Skeletal muscle tissue (tissue), 4 donors: ENCODE data around the gene ACOT8. TPM values are rescaled to one million over a fixed set of nuclear protein-coding genes. Genes with fewer than 3 reads are reported as not detected.
"Not testable (repeated sequence)": the region's sequence is repeated elsewhere in the genome, so short reads cannot be mapped to it uniquely, and the experiment has no call there.

ENCODE experiments used
- H3K27ac ChIP-seq: one replicate; pipeline ENCODE4 v1.7.0; 2013; ENCODE audit warnings: mild to moderate bottlenecking, low read depth, low read length, inconsistent platforms
- H3K27me3 ChIP-seq, 3 donors: one replicate each; pipeline ENCODE4 v1.7.0; 2013; ENCODE audit warnings: low read length in 3 of 3; ENCODE audit not compliant: control insufficient read depth in 3 of 3, insufficient read depth in 3 of 3
- H3K36me3 ChIP-seq, 3 donors: one replicate each; pipeline ENCODE4 v1.7.0; 2013; ENCODE audit warnings: low read length in 3 of 3; ENCODE audit not compliant: control insufficient read depth in 3 of 3, insufficient read depth in 3 of 3
- H3K4me1 ChIP-seq, 3 donors: one replicate each; pipeline ENCODE4 v1.7.0; 2013; ENCODE audit warnings: low read length in 3 of 3, mild to moderate bottlenecking in 3 of 3; ENCODE audit not compliant: control insufficient read depth in 3 of 3, insufficient read depth in 3 of 3
- H3K4me3 ChIP-seq, 3 donors: one replicate each; pipeline ENCODE4 v1.7.0; 2013; ENCODE audit warnings: low read length in 3 of 3
- H3K9ac ChIP-seq, 3 donors: one replicate each; pipeline ENCODE4 v1.7.0; 2013; ENCODE audit warnings: low read length in 3 of 3, mild to moderate bottlenecking in 3 of 3, moderate library complexity in 2 of 3, low read depth in 1 of 3
- H3K9me3 ChIP-seq, 3 donors: one replicate each; pipeline ENCODE4 v1.7.0; 2013; ENCODE audit warnings: low read length in 3 of 3; ENCODE audit not compliant: control insufficient read depth in 3 of 3
- total RNA-seq: library from RNA; depleted of rRNA; stranded (reverse); fragments of >200 nt; gene quantifications from one replicate; pipeline ENCODE4 v1.2.3, GENCODE V29; 2014
- donor health status: Osteomylitis.

The ACOT8 gene
- 27.1 TPM for total RNA-seq

DNA sequence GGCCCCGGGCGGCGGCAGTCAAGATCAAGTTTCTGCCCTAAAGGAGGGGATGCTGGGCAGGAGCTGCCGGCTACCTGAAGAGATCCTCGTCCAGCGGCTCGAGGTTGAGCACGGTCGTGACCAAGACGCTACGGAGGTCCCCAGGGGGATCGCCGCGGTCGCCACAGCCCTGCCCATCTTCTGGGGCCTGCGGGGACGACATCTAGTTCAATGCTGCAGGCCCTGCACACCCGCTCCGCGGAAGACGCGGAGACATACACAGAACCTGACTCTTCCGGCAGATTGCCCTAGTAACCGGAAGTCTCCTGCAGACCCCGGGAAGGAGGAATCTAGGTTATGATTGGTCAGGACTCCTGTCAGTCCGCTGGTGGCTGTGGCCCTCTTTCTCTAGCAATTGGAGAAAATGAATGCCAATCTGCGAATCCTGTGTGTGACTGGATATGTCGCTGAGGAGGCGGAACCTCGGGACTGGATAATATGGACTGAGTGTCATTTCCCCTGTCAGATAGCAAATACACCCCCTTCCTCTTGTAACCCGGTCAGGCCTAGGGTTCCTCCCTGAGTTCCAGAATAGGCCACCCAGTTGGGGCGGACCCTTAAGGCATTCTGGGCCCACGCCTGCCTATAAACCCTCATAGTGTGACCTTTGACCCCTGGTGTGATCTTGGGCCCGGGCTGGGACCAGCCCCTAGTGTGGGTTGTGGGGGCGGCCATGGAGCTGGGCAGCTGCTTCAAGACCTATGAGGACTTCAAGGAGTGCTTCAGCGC lies at the start of gene ACOT8, which contains the start of gene ZSWIM3:
TSS of gene ACOT8 (minus strand) at position 279 of the 768 bp plus-strand sequence. CDS start at position 202, 77 bp downstream.
TSS of gene ZSWIM3 (plus strand) at position 501 of the 768 bp plus-strand sequence. CDS start at position 713, 212 bp downstream.
- no peaks in the 10 kb centered on the region for H3K9me3 ChIP-seq

DNA sequence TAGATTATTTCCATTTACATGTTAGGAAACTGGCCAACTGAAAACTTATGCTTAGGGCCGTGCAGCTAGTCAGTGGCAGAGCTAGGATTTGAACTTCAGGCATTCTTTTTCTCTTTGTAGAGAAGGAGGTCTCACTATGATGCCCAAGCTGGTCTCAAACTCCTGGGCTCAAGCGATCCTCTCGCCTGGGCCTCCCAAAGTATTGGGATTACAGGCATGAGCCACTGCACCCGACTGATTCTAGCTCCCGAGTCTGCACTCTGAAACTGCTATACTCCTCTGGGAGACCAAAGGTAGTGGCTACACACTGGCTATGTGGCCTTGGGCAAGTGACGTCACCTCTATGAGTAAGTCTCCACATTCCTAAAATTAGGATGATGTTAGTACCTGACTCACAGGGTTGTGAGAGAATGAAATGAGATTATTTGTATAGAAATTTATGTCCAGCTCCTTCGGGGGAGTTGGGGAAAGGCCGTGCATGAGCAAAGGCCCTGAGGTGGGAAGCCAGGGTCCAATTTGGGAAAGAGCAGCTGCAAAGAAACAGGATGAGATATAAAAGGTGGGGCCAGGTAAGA lies 48.4 kb upstream of the ACOT8 start:
- no peaks in the 10 kb centered on the region for H3K27me3 ChIP-seq
- H3K9ac ChIP-seq: no peak overlapping the region
- H3K36me3 ChIP-seq: peaks cover 0 to 7% (median 3%) of the 10 kb centered on the region in 3 donors
- H3K27ac ChIP-seq: no peak overlapping the region
- H3K4me3 ChIP-seq: no peak overlapping the region
- H3K4me1 ChIP-seq: peaks cover 0 to 2% (median 0%) of the 10 kb centered on the region in 3 donors
- H3K9me3 ChIP-seq: no peaks in the 10 kb centered on the region

More for the DNA sequence above, at the start of gene ACOT8, which contains the start of gene ZSWIM3:
- Histone ChIP-seq H3K27me3 (no peaks in the 10 kb centered on the region), H3K4me1 (peaks cover 27 to 36% (median 28%) of the 10 kb centered on the region in 3 donors), H3K36me3 (peaks cover 6 to 17% (median 8%) of the 10 kb centered on the region in 3 donors), H3K27ac (peak within 1 kb of the TSS; percentile 89), H3K4me3 (peak within 1 kb of the TSS; percentile 94 to 95 (median 95)), H3K9ac (peak within 1 kb of the TSS; percentile 83 to 96 (median 92))

DNA sequence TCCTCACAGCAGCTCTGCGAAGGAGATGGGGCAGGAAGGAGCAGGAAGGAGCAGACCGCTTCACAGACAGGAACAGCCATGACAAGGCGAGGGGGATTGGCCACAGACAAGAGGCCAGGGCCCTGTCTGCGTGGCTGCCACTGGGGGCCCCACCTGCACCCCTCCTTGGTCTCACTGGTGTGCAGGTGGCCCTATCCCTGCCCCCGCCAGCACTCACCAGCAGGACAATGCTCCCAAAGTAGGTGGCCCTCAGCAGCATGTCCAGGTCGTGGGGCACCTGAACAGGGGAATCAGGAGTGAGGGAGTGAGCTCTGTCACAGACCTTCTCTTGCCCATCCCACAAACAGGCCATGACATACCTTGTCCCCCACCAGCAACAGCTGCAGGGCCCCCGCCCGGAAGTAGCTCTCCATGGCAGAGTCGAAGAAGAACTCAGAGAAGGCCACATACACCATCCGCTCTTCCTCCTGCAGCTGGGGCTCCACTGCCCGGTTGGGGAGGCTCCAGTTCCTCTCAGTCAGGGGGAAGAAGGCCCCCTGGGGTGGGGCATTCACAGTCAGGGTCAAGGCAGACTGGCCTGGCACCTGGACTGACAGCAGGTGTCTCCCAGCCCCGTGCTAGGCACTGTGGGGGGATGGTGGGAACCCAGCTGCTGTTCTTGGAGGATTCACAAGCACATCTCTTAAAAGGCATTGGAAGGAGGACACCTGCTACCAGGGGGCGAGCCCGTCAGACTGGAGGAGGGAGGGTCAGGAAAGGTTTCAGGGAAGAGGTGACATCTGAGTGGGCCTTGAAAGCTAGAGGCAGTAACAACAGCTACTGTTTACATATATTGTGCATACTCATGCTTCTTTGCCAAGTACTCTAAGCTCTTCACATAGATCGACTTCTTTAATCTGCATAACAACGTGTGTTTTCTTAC lies 47.7 kb upstream of the ACOT8 start:
- no peaks in the 10 kb centered on the region for H3K27me3 ChIP-seq
- no peaks in the 10 kb centered on the region for H3K9me3 ChIP-seq
- no peak overlapping the region for H3K4me3 ChIP-seq
- no peak overlapping the region for H3K9ac ChIP-seq
- H3K4me1 ChIP-seq: peaks cover 0 to 2% (median 0%) of the 10 kb centered on the region in 3 donors
- peaks cover 0 to 7% (median 3%) of the 10 kb centered on the region in 3 donors for H3K36me3 ChIP-seq
- H3K27ac ChIP-seq: no peak overlapping the region

DNA sequence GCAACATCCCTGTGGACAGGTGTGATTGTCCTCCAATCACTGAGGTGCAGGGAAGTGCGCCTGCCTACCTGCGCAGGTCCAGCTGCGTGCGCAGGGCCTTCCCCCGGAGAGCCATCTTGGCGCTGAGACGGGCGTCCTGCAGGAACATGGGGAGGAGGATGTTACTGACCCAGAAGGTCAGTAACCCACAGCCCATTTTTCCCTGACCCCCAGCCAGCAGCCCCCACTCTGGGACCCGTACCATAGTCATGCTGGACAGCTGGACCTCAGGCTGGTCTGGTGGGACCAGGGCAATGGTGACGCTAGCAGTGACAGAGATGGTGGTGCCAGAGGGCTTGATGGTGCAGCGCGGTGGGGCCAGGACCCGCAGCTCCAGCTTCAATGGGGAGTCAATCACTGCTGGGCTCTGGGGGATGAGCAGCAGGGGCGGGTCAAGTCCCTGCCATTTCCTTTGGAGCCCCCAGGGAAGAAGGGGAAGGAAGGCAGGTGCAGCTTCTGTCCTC lies 45.1 kb upstream of the ACOT8 start:
- H3K27me3 ChIP-seq: no peaks in the 10 kb centered on the region
- H3K4me3 ChIP-seq: no peak overlapping the region
- H3K27ac ChIP-seq: no peak overlapping the region
- no peaks in the 10 kb centered on the region for H3K9me3 ChIP-seq
- no peak overlapping the region for H3K9ac ChIP-seq
- H3K36me3 ChIP-seq: peaks cover 20 to 26% (median 22%) of the 10 kb centered on the region in 3 donors
- H3K4me1 ChIP-seq: no peaks in the 10 kb centered on the region

DNA sequence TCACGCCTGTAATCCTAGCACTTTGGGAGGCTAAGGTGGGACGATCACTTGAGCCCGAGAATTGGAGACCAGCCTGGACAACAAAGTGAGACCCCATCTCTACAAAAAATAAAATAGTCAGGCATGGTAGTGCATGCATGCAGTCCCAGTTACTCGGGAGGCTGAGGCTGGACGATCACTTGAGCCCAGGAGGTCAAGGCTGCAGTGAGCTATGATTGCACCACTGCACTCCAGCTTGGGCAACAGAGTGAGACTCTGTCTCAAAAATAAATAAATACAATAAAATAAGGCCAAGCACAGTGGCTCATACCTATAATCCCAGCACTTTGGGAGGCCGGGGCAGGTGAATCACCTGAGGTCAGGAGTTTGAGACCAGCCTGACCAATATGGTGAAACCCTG lies 44.1 kb upstream of the ACOT8 start:
- not testable (repeated sequence) for H3K9ac ChIP-seq, H3K27me3 ChIP-seq, H3K4me3 ChIP-seq, H3K9me3 ChIP-seq, H3K4me1 ChIP-seq, H3K27ac ChIP-seq
- peaks cover 28 to 34% (median 29%) of the 10 kb centered on the region in 3 donors for H3K36me3 ChIP-seq

DNA sequence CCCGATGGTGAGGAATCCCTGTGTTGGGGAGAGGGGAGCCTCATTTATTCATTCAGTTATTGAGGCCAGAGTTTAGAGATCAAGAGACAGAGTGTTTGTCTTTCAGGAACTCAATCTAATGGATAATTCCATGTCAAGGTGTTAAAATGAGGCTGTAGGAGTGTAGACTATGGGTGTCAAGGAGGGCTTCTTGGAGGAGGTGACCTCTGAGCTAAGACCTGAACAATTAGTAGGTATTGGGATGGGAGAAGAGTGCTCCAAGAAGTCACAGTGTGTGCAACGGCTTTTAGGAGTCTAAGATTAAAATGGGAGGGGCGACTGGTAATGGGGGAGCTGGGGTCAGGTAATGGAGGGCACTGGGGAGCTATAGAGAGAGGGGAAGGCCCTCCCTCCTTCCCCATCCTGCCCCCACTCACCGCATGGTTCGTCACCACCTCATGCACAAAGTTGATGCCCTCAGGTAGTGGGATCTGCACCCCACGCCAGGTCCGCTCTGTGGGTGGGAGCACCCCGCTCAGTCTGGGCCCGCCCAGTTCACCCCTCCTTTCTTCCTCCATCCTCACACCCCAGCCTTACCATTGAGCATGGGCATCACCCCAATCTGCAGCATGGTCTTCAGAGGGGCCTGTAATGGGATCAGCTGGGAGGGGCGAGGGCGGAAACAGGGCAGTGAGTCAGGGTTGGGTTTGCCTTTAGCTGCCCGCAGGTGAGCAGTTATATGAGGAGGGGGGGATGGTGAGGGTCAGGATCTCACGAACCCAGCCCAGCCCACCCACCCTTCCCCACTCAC lies 42.0 kb upstream of the ACOT8 start:
- Histone ChIP-seq H3K9ac (no peak overlapping the region), H3K4me3 (no peak overlapping the region), H3K4me1 (no peaks in the 10 kb centered on the region), H3K36me3 (peaks cover 40 to 46% (median 41%) of the 10 kb centered on the region in 3 donors), H3K27ac (no peak overlapping the region), H3K9me3 (no peaks in the 10 kb centered on the region), H3K27me3 (no peaks in the 10 kb centered on the region)

DNA sequence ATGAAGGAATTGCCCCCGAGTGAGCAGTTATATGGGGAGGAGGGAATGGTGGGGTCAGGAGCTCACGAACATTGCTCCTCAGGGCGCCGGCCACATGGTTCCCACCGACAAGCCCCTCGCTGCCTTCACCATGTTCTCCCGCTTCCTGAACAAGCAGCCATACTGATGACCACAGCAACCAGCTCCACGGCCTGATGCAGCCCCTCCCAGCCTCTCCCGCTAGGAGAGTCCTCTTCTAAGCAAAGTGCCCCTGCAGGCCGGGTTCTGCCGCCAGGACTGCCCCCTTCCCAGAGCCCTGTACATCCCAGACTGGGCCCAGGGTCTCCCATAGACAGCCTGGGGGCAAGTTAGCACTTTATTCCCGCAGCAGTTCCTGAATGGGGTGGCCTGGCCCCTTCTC lies 41.1 kb upstream of the ACOT8 start:
- Histone ChIP-seq H3K27me3 (no peaks in the 10 kb centered on the region), H3K27ac (no peak overlapping the region), H3K4me1 (peaks cover 0 to under 1% (median 0%) of the 10 kb centered on the region in 3 donors), H3K36me3 (peaks cover 47 to 53% (median 47%) of the 10 kb centered on the region in 3 donors), H3K4me3 (no peak overlapping the region), H3K9me3 (no peaks in the 10 kb centered on the region), H3K9ac (no peak overlapping the region)

DNA sequence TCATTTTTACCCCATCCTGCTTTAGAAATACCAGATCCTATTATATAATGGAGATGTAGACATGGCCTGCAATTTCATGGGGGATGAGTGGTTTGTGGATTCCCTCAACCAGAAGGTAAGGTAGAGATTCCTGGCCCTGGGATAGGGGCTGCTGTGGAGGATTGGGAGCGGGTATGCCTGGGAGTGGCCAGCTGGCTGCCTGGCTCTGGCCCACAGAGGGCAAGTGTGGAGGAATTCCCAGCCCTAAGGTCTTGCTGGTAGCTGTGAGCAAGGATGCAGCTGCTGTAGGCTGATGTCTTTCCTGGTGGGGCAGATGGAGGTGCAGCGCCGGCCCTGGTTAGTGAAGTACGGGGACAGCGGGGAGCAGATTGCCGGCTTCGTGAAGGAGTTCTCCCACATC lies 40.5 kb upstream of the ACOT8 start:
- Histone ChIP-seq H3K27me3 (no peaks in the 10 kb centered on the region), H3K27ac (no peak overlapping the region), H3K4me1 (peaks cover 5 to 6% (median 5%) of the 10 kb centered on the region in 3 donors), H3K4me3 (no peak overlapping the region), H3K9ac (no peak overlapping the region), H3K36me3 (peaks cover 52 to 59% (median 53%) of the 10 kb centered on the region in 3 donors), H3K9me3 (no peaks in the 10 kb centered on the region)

DNA sequence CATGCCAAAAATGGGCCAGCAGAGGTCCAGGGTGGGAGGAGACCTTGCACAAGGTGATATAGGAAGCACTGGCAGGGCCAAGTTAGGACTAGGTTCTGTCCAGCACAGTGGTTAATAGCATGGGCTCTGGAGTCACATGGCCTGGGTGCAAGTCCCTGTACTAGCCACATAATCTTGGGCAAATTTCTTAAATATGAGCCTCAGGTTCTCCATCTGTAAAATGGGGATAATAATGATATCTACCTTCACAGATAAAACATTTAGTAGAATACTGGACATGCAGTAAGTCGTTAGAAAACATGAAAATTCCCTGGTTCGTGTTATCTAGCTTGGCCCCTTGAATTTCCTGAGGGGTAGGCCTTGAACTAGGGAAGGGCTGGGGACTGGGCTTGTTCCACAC lies 40.1 kb upstream of the ACOT8 start:
- H3K36me3 ChIP-seq: peaks cover 54 to 62% (median 57%) of the 10 kb centered on the region in 3 donors
- peaks cover 9 to 10% (median 9%) of the 10 kb centered on the region in 3 donors for H3K4me1 ChIP-seq
- H3K4me3 ChIP-seq: no peak overlapping the region
- H3K9ac ChIP-seq: no peak overlapping the region
- H3K9me3 ChIP-seq: no peaks in the 10 kb centered on the region
- no peak overlapping the region for H3K27ac ChIP-seq
- no peaks in the 10 kb centered on the region for H3K27me3 ChIP-seq
